ENCODE data around the gene CCR7. TPM values are rescaled to one million over a fixed set of nuclear protein-coding genes. Genes with fewer than 3 reads are reported as not detected.

Gene CCR7, protein sequence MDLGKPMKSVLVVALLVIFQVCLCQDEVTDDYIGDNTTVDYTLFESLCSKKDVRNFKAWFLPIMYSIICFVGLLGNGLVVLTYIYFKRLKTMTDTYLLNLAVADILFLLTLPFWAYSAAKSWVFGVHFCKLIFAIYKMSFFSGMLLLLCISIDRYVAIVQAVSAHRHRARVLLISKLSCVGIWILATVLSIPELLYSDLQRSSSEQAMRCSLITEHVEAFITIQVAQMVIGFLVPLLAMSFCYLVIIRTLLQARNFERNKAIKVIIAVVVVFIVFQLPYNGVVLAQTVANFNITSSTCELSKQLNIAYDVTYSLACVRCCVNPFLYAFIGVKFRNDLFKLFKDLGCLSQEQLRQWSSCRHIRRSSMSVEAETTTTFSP
- 0.72 TPM for polyA plus RNA-seq (2013, experiment 1 of 2; ENCODE audit: insufficient read length)
- 0.48 TPM for polyA plus RNA-seq (2013, experiment 2 of 2; ENCODE audit: insufficient read length)

DNA sequence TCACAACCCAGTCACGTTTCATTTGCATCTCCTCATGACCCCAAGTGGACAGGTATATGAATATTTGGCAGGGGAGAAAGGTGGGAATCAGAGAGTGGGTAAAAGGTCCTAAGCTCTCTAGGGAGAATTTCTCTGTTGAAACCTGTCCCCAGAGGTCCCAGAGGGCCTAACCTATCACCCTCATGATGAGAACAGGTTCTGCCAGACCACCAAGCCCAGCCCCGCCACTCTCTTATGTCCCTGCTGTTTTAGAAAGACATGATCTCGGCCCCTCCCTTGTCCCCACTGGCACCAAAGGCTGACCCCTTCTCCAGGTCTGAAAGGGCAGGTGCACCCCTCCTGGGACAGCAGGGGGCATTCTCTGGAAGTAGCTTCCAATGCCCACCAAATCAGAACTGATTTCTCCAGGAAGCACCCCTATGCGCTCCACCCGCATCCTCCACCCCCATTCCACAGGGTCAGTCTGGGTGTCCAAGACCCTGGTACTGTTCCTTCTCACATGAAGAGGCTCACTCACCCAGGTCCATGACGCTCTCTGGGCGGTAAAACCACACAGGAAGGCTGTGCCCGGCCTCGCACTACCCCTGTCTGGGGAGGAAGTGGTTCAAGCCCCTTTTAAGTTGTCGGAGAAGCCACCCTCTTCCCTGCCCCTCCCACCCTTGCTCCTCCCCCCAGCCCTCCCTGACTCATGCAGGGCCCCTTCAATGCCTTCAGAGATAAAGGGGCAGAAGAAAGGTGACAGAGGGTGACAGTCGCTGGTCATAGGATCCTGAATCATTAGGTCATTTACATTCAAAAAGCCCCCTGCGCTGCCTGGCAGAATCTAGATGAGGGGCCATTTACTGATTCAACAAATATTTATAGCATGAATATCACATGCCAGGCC is at the start of gene CCR7:
Gene CCR7, minus strand, starts transcription at position 590 of the 886 bp plus-strand sequence. Its CDS starts 63 bp downstream, at position 527.
- DNase-seq: no peak

DNA sequence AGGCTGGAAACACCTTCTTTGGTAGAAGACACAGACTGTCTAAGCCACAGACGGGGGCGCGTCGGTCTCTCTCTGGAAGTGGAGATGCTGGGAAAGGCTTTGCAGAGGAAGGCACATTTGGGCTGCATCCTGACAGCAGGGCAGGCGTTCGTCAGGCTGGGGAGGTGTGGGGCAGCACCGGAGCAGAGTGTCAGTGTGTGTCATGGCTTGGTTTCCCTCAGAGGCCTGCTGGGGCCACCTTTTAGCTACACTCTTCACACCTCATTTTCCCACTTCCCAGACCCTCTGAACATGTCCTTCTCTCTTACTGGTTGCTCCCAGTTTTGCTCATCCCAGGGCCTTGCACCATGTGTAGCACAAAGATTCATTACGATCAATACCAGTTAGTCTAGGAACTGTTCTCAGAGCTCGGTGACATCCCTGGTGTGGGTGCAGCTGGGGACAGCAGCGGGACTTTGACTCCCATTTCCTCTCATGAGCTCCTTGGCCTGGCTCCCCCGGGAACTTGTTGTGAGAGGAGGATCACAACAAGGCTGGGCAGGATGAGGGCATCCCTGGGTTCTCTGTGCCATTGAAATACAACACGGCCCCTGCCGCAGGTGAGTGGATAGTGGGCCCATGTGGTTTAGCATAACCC is 49.3 kb upstream of the CCR7 start:
- DNase-seq: no peak

DNA sequence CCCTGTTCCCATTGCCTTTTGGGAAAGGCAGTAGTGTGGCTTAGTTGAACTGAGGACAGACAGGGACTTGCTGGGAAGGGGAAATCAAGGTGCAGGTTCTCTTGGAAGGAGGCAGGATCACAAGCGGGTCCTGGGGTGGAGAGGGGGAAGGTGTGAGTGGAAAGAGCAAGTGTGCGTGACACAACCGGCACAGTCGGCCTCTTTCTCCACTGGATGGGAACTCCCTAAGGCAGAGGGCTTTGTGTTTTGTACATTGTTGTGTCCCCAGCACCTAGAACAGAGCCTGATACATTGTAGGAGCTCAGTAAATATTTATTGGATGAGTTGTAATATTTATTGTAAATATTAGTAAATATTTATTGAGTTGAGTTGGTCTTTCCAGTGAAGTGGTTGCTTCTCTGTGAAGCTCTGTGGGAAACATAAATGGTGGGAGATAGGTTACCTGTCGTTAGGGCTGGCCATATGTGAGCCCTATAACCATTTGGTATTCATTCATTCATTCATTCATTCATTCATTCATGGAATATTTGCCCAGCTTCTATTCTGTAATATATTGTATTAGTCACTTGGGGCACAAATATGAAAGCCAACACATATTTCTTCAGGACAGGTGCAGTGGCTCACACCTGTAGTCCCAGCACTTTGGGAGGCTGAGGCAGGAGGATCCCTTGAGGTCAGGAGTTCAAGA is 48.3 kb upstream of the CCR7 start:
- DNase-seq: no peak

DNA sequence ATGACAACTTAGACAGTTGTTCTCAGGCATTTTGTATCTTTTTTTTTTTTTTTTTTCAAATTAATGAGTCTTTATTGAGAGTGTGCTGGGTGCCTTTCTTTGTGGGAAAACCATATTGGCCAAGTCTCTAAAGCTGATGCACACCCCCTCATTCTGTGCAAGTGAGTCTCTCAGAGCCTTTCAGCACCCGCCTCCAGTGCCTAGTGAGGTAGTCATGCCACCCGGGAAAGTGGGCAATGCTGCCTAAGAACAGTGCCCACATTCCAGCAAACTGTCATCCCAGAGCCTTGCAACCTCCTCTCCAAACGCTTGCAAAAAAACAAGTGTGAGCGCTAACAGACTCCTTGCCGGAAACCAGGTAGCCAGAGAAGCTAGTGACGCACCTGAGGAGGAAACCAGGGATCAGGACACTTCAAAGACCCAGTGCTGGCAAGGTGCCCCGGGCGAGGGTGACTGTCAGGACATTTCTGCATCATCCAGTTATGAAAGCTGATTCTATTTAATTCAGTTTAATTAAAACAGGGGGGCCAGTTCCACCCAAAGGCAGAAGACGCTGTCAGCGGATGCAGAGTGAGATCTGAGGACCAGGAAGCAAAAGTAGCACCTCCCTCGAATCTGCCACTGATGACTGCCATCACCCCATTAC is 47.5 kb upstream of the CCR7 start:
- DNase-seq: no peak

DNA sequence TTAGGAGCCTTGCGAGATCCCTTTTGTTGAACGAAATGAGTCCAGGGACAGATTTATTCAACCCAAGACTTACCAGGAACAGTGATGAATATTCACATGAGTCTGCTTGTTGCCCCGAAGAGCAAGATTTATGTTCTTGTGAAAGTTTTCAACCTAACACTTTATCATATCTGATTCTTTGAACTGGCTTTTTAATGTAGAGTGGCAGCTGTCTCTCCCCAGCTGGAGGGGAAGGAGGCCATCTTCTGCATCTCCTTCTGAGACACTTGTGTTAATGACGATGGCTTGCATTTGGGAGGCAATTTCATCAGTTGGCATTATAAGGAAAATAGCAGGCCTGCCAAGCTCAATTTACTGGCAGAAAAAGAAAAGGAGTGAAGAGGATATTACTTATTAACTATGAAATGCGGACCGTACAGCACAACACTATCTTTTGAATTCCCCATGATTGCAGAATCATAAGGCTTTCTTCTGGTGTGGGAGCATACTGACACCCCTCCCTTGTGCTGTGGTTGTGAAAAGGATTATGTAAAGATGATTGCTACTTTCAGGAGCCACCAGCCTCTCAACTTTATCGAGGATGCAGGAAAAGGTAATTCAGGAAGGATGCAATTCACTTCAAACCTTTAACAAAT is 46.7 kb upstream of the CCR7 start:
- DNase-seq: no peak

DNA sequence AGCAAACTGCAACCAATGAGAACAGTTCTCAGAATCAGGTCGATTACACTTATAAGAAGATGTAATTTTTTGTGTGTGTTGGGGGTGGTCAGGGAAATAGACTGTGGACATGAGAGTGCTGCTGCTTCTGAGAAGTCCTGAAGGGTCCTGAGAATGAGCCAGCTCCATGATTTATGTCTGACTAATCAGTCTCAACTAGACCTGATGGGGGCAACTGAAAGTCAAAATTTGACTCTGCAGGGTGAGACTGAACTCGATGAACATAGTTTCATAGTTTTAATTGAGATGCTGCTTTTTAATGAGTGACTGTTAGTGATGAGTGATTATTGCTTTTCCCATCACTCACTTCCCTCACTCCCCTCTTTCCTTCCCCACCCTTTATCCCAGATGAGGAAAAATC is 45.1 kb upstream of the CCR7 start:
- DNase-seq: no peak

DNA sequence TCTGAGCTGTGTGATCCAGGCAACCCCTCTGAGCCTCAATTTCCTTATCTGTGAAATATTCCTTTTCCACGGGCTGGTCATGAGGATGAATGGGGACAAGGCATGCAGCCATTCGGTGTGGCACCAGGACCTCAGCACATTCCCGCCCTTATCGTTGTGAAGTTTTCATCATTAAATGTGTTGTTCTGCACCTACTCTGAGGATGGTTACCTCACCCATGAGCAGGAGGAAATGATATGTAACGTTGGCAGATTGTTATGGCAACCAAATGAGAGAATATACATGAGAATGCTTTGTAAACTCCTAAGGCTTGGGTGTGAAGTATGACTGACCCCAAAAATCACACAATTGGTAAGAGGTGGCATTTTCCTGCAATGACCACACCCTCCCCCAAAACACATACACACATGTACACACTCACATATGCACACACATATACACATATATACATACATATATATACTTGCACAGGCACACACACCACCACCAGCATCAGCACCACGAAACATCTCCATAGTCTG is 42.8 kb upstream of the CCR7 start:
- no peak for DNase-seq

DNA sequence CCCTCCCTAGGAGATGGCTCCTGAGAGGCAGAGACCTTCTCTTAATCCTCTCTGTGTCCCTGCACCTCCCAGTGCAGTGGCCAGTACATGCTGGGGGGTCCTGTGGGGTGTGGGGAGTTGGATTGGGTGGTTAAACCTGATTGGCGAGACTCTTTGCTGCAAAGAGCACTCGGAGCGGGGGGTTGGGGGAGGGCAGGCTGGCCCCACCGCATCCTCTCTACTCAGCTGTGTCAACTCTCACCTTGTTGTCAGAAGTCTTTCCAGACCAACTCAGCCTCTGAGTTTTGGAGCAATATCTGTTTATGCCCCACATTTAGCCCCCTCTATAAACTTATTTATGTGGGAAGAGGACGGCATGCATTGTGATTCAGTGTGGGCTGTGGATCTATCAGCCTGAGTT is 42.4 kb upstream of the CCR7 start:
- DNase-seq: no peak

DNA sequence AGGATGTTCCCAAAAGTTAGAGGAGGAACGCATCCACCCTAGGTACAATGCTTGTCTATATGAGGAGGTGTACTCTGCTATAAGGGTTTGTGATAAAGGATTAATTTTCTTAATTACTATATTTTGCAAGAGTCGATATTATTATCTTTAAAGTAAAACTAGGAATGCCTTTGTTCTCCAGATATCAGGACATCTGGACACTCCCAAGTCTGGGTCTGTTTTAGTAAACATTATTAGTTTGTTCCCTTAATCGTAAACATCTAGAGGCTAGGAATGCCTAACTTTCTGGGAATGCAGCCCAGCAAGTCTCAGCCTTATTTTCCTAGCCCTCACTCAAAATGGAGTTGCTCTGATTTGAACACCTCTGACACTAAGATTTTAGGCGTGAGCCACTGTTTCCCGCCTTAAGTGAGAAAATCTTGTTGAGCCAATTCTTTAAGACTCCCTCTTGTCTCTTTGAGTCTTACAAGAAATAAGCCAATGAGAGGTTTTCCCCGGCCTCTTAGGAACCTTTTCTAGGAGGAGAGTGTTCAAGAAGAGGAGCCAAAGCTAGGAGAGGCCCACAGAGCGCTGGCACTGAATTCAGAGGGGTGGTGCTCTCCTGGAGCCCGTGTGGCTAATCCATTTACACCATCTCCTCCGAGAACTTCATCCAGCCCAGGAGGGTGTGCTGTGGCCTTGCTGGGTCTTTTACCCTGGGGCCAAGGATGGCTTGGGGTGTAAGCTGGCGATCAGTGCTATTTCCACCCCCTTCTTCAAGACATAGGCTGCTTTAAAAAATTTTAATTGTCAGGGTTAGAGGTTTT is 41.5 kb upstream of the CCR7 start:
- no peak for DNase-seq

DNA sequence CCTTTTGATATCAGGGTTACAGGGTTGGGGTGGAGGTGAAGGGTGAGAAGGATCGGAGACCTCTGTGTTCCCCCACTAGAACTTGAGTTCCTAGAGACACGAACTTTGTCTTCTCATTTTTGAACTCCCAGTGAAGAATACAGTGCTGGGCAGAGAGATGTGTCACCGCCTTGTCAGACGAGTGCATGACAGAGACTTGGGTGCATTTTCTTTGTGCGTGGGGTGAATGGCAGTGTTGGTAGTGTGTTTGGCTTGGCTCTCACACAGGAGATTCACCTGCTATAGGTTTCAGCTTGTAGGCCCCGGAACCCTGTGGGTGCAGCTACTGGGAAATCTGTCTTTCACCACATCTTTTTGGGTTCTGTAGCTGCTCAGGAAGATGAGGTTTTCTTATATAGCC is 40.0 kb upstream of the CCR7 start:
- DNase-seq: no peak

DNA sequence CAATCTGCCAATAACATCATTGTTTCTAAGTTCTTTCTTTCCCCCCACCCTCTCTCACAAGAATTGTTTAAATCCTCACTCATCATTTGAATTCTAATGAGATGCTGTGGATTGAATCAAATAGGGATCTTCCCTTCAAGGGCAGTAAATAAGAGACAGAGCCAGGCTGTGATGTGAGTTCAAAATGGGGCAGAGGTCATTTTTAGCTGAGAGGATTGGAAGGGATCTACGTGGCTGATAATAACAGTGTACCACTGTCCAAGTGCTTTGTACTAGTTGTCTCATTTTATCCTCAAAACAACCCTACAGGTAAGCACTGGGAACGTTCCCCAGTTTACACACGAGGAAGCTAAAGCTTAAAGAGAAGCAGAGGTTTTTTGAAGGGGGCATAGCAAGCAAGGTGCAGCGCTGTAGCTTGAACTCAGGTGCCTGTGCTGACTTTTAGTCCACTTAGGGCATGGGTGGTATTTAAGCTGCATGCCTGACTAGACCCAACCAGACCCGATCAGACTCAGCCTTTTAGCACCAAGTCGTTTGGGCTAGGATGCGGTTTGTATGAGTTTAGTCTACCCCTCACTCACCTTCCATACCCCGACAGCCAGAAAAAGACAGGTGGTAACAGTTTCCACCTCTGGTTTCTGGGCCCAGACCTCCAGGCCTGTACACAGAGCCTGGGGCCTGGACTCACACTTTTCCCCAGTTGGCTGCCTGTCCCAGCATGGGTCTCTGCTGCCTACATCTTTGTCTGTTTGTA is 39.2 kb upstream of the CCR7 start:
- no peak for DNase-seq

DNA sequence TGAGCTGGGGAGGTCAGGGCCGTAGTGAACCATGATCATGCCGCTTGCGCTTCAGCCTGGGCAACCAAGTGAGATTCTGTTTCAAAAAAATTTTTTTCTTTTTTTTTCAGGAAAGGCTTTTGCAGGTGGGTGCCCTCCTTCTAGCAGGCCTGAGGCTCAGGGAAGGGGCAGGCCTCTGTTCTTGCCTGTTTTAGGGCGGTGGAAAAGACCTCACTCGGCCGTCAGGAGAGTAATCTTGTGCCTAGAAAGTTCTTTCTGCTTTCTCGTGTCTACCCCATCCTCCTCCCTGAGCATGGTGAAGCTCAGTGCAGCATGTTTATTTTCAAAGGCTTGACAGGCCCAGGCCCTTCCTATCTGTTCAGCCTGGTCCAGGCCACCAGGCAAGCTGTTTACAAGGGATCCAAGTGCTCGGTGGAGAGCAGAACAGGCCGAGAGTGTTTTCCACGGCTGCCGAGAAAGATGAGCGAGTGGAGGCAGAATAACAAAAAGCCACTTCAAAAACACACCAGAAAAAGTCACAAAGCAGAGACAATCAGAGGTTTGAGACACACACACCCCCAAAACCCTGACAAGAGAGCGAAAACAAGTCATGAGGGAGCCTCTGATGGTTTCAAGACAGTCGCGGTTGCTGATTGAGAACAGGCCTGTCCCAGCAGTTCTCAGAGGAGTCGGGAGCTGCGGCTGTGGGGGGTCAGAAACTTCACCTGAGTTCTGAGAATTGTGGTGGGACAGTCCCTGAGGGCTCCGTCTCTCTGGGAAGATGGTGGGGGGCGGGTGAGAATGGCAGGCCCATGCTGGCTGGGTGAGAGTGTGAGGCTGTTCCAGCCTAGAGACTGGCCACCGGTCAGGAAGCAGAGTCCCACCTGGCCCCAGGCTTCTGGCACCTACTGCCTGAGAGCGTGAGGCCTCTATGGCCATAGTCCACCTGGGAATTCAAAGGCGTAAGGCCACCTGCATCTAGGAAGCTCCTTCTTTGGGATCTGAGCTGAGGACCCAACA is 37.5 kb upstream of the CCR7 start:
- no peak for DNase-seq

DNA sequence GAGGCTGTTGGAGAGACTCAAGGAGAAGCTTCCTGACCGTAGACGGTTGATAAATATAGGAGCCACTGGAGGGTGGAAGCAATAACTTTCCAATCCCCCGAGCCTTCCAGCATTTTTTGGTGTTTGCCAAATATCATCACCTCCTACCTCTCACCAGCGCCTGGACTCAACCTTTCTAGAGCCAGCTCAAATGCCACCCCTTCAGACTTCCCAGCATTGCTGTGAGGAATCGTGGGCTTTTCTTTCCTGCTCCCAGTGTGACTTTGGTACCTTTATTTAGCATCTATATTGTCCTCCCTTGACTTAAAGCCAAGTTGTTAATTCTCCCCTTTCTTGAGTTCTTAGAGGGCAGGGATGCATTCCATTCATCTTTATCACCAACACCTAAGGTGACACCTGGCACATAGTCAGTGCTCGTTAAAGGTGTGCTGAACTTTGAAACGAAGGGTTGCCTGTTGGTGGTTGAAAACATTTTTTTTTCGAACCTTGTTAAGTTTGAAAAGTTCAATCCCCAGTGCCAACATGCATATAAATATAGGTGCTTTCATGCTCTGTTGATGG is 35.3 kb upstream of the CCR7 start:
- DNase-seq: no peak

DNA sequence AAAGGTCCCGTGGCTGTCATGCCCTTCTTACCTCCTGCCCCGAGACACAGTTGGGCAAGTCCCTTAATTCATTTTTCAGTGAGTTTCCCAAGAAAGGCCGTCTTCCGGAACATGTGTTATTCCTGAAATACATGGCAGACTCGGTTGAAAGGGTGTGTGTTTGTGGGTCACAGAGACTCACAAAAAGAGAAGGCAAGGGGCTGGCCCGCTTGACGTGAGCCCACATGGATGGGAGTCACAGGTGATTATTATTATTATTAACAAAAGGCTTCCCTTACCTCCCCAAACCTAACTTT is 34.1 kb upstream of the CCR7 start:
- DNase-seq: no peak

DNA sequence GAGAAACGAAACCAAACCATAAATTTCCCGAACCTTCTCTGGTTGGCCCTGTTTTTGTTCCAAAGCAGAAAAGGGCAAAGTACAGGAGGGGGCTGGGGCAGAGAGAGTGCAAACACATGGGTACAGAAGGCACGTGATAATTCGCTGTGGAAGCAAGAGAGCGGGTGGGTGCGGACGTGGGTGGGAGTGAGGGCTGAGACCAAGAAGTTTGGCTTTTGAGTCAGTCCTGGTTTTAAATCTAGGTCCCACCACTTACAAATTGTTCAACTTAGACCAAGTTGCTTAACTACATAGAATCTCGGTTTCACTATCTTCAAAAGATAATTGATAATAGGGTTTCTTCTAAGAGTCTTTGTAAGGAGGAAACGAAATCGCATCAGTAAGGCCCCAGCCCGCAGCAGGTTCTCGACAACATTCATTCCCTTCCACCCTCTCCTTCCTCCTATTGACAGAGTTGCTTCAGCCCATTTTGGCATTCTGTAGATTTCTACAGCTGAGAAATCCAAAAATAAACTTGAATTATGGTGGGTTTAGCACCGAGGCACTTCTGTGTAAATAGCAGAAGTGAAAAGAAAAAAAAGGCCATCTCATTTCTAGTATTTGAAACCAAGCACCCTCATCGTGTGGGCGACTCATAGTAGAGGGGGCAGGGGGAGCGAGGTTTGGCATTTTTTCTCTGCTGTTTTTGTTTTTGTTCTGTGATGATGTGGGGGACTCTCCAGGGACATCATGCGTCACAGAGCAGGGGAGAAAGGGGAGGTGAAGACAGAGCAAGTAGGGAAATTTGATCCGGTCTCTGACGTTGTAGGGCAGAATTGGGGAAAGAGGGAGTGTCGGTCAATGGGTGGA is 33.6 kb upstream of the CCR7 start:
- DNase-seq: peak; percentile 70

DNA sequence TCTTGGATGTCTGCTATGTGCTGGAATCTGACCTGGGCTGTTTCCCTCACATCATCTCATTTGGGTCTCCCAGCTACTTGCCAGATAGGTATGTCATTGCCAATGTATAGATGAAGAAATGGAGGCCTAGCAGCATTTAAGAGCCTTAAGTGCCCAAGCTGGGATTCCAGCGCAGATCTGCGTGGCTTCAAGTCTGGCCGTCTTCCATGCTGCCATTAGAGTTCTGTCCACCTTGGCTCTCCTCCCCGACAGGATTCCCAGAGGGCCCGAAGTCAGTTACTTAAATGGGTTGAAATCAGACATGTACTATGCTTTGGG is 33.0 kb upstream of the CCR7 start:
- DNase-seq: no peak

DNA sequence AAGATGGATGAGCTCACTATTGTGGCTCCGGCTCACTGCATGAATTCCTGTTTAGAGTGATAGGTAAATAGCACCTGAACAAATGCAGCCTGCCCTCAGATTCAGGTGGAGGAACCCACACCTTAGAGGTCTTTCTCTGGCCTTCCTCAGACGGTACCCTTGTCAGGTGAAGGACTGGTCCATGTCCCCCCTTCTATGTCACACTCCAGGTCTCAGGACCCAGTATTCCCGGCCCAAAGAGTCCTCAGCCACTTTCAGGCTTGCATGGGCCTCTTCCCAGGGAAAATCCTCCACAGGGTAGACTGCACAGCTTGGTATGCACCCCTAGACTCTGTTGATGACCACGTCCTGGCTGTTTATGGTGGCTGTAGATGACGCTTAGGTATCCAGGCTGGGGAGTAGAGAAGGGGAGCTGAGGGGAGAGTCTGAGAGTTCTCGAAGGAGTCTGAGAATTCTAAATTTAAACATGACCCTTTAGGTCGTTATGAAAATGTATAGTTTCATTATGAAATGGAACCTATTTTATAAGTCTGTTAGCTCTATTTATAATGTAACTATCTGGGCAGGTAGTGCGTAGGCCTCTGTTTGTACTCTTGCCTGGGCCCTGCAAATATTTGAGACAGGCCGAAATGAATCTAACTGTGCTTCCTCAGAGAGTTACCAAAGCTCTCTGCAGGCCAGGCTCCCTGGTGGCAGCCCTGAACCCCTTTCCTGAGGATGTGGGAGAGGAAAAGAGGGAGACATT is 32.5 kb upstream of the CCR7 start:
- no peak for DNase-seq
